B cell (primary cell): ENCODE data around the gene DOCK1. TPM values are rescaled to one million over a fixed set of nuclear protein-coding genes. Genes with fewer than 3 reads are reported as not detected.

Experiments
- ATAC-seq: fragments of 200-7000 bp; cut with Tn5 transposase; one replicate; pipeline ENCODE4 v1.10.0; 2021; ENCODE audit warnings: low read depth, mild to moderate bottlenecking, moderate number of reproducible peaks, moderate library complexity
- CTCF ChIA-PET: fragments of 350-600 bp; sonication (Branson Sonifier 250); formaldehyde crosslinking; loops from one replicate; lab custom pipeline; 2021; ENCODE audit warnings: antibody characterized with exemption, inconsistent platforms; lab: Charles Lee
- POLR2A ChIA-PET: fragments of 350-600 bp; sonication (Branson Sonifier 250); formaldehyde crosslinking; loops from one replicate; lab custom pipeline; 2021; ENCODE audit warnings: antibody characterized with exemption; lab: Charles Lee
- DNase-seq: peaks from one replicate; pipeline ENCODE4 v3.0.0; 2013
- H2AFZ ChIP-seq: 2 replicates; pipeline ENCODE4 v1.6.1; 2012; ENCODE audit warnings: mild to moderate bottlenecking, low read depth, low read length; ENCODE audit not compliant: insufficient read depth, poor library complexity, severe bottlenecking
- H3K27ac ChIP-seq, 2 donors: 1 replicate in 1 of 2; 2 replicates in 1 of 2; pipeline ENCODE4 v1.5.1; 2012 to 2013; ENCODE audit warnings: low read length in 2 of 2, mild to moderate bottlenecking in 2 of 2, moderate library complexity in 1 of 2
- H3K27me3 ChIP-seq, 4 experiments: fragments of 200-600 bp in 1 of 4; sonication (generic) in 1 of 4; replicated peaks in 1 of 4; 1 replicate in 2 of 4; 2 replicates in 2 of 4; pipeline versions ENCODE4 v1.6.1 to v1.7.0; 2013 to 2016; ENCODE audit warnings: low read length in 3 of 4, mild to moderate bottlenecking in 2 of 4, mixed read lengths in 1 of 4, moderate library complexity in 1 of 4; ENCODE audit not compliant: insufficient read depth in 4 of 4, control insufficient read depth in 3 of 4; ENCODE audit errors: control extremely low read depth in 1 of 4
- H3K36me3 ChIP-seq, 2 experiments: replicated peaks in 1 of 2; 1 replicate in 1 of 2; 2 replicates in 1 of 2; pipeline versions ENCODE4 v1.6.1 to v1.7.1; 2013; ENCODE audit warnings: low read length in 1 of 2; ENCODE audit not compliant: insufficient read depth in 2 of 2, control insufficient read depth in 1 of 2; ENCODE audit errors: control extremely low read depth in 1 of 2, extremely low read depth in 1 of 2
- H3K4me1 ChIP-seq, 2 donors: fragments of 200-600 bp in 1 of 2; sonication (generic) in 1 of 2; 1 replicate in 1 of 2; 2 replicates in 1 of 2; pipeline versions ENCODE4 v1.5.1 to v1.6.1; 2013 to 2017; ENCODE audit warnings: low read length in 2 of 2; ENCODE audit not compliant: control insufficient read depth in 2 of 2, insufficient read depth in 2 of 2
- H3K4me2 ChIP-seq: replicated peaks from 2 replicates; pipeline ENCODE3; 2012; ENCODE audit warnings: mild to moderate bottlenecking, low read depth, low read length; ENCODE audit not compliant: poor library complexity, severe bottlenecking
- H3K4me3 ChIP-seq, 5 experiments: fragments of 200-600 bp in 1 of 5; sonication (generic) in 1 of 5; 1 replicate in 3 of 5; 2 replicates in 2 of 5; pipeline versions ENCODE4 v1.5.1 to v1.7.0; 2011 to 2016; ENCODE audit warnings: low read length in 4 of 5, mild to moderate bottlenecking in 4 of 5, low read depth in 2 of 5, control low read depth in 1 of 5, moderate library complexity in 1 of 5; ENCODE audit not compliant: insufficient read depth in 1 of 5; ENCODE audit errors: control extremely low read depth in 1 of 5, extremely low read depth in 1 of 5
- H3K79me2 ChIP-seq: fragments of 200-600 bp; sonication (generic); one replicate; pipeline ENCODE4 v1.6.0; 2016; ENCODE audit warnings: low read length; ENCODE audit not compliant: control insufficient read depth, insufficient read depth
- H3K9ac ChIP-seq: fragments of 200-600 bp; sonication (generic); 2 replicates; pipeline ENCODE4 v1.6.1; 2017; ENCODE audit warnings: mild to moderate bottlenecking, low read length, moderate library complexity
- H3K9me3 ChIP-seq, 3 donors: one replicate each; pipeline versions ENCODE4 v1.6.1 to v1.7.1; 2013; ENCODE audit warnings: low read length in 2 of 3; ENCODE audit not compliant: control insufficient read depth in 2 of 3, insufficient read depth in 1 of 3; ENCODE audit errors: control extremely low read depth in 1 of 3
- H4K20me1 ChIP-seq: 2 replicates; pipeline ENCODE4 v1.6.0; 2012; ENCODE audit warnings: mild to moderate bottlenecking, low read length; ENCODE audit not compliant: insufficient read depth, control insufficient read depth, poor library complexity, severe bottlenecking
- H3K27ac Mint-ChIP-seq: one replicate; pipeline ENCODE4 v1.8.0; 2021; ENCODE audit warnings: mixed read lengths
- H3K27me3 Mint-ChIP-seq: one replicate; pipeline ENCODE4 v1.8.0; 2021; ENCODE audit warnings: mixed read lengths
- H3K4me1 Mint-ChIP-seq: one replicate; pipeline ENCODE4 v1.8.0; 2021; ENCODE audit warnings: mixed read lengths
- H3K4me3 Mint-ChIP-seq: one replicate; pipeline ENCODE4 v1.8.0; 2021; ENCODE audit warnings: mixed read lengths
- H3K9me3 Mint-ChIP-seq: one replicate; pipeline ENCODE4 v1.8.0; 2022; ENCODE audit warnings: mixed read lengths; ENCODE audit not compliant: insufficient read depth
- CTCF ChIP-seq: fragments of 200-600 bp; IDR thresholded peaks from one replicate; pipeline ENCODE4 v1.8.0; 2022; ENCODE audit warnings: antibody characterized with exemption, mild to moderate bottlenecking
- EZH2 ChIP-seq: IDR thresholded peaks from 2 replicates; pipeline ENCODE4 v1.6.1; 2012; ENCODE audit warnings: borderline replicate concordance, low read depth, mild to moderate bottlenecking, moderate library complexity, low read length; ENCODE audit not compliant: insufficient read depth, poor library complexity, severe bottlenecking
- WGBS: methylation state at CpG from one replicate; pipeline ENCODE4 v1.1.5; 2013; ENCODE audit warnings: missing lambda C conversion rate; ENCODE audit not compliant: insufficient coverage; 5-methylcytosine and 5-hydroxymethylcytosine counted together
- intact Hi-C: fragments of 100-400 bp; cut with micrococcal nuclease; formaldehyde crosslinking; loops from one replicate; pipeline ENCODE4 v1.10.0; 2022
- polyA plus RNA-seq: library from polyadenylated mRNA; depleted of rRNA; stranded (reverse); fragments of >200 nt; gene quantifications from 2 replicates; pipeline ENCODE4 v1.2.3, GENCODE V29; 2012
- total RNA-seq, 2 donors: library from RNA; stranded (reverse); fragments of 120-200 nt in 1 of 2; gene quantifications; 1 replicate in 1 of 2; 2 replicates in 1 of 2; pipeline versions ENCODE4 v1.2.3 to v1.2.4, GENCODE V29; 2013 to 2022

DOCK1 gene
- total and polyA plus RNA-seq, 2 donors (not counting 1 experiment from before 2014, with no cell fraction given), result not detected

GRCh38 chr10:127216786-127217185, 311.6 kb downstream of the DOCK1 start:
- POLR2A ChIA-PET, result no interaction called here

GRCh38 chr10:127218658-127219057, 313.4 kb downstream of the DOCK1 start:
- H3K9ac ChIP-seq, result no peak overlapping the region
- no peak overlapping the region for H3K27ac ChIP-seq
- H3K27ac Mint-ChIP-seq, result no peak overlapping the region
- H3K9me3 Mint-ChIP-seq, result peaks cover 2% of the 10 kb centered on the region
- H3K79me2 ChIP-seq, result no peaks in the 10 kb centered on the region
- POLR2A ChIA-PET, result no interaction called here
- no peaks in the 10 kb centered on the region for H3K4me1 ChIP-seq
- no peak overlapping the region for H3K4me2 ChIP-seq
- no peaks in the 10 kb centered on the region for H3K27me3 Mint-ChIP-seq
- H3K4me1 Mint-ChIP-seq, result no peaks in the 10 kb centered on the region
- no peak for TF ChIP-seq EZH2
- no peak for TF ChIP-seq CTCF
- H3K36me3 ChIP-seq, result no peaks in the 10 kb centered on the region
- no peak overlapping the region for H3K4me3 Mint-ChIP-seq
- CTCF ChIA-PET, result no interaction called here
- H3K9me3 ChIP-seq, result no peaks in the 10 kb centered on the region
- 63% methylated on average over 2 of the region's 3 CpGs for WGBS
- no peak overlapping the region for H2AFZ ChIP-seq
- no peaks in the 10 kb centered on the region for H3K27me3 ChIP-seq
- no peaks in the 10 kb centered on the region for H4K20me1 ChIP-seq
- no peak overlapping the region for H3K4me3 ChIP-seq
- ATAC-seq (no peak), DNase-seq (no peak)
- intact Hi-C loops, result no loop called here

More at GRCh38 chr10:127216786-127217185, 311.6 kb downstream of the DOCK1 start:
- Histone ChIP-seq H3K9ac (no peak overlapping the region), H3K27me3 (no peaks in the 10 kb centered on the region), H3K27ac (no peak overlapping the region), H3K79me2 (no peaks in the 10 kb centered on the region), H3K4me1 (no peaks in the 10 kb centered on the region), H4K20me1 (no peaks in the 10 kb centered on the region), H3K4me2 (no peak overlapping the region), H3K9me3 (no peaks in the 10 kb centered on the region), H3K36me3 (no peaks in the 10 kb centered on the region), H3K4me3 (no peak overlapping the region), H2AFZ (no peak overlapping the region)
- TF ChIP-seq CTCF (no peak), EZH2 (no peak)
- intact Hi-C loops, result no loop called here
- peaks cover 2% of the 10 kb centered on the region for H3K9me3 Mint-ChIP-seq
- WGBS, result 66% methylated on average over 3 of the region's 3 CpGs
- no peak overlapping the region for H3K4me3 Mint-ChIP-seq
- DNase-seq, result no peak
- ATAC-seq, result no peak
- H3K27ac Mint-ChIP-seq, result no peak overlapping the region
- no peaks in the 10 kb centered on the region for H3K4me1 Mint-ChIP-seq
- no peaks in the 10 kb centered on the region for H3K27me3 Mint-ChIP-seq
- CTCF ChIA-PET, result no interaction called here
